Measurements from ENCODE around the gene EEPD1. TPM values are rescaled to one million over a fixed set of nuclear protein-coding genes. Genes with fewer than 3 reads are reported as not detected.
A peak's percentile ranks its signal among the peaks of the same experiment; 100 is the strongest.
"Not testable (repeated sequence)": the region's sequence is repeated elsewhere in the genome, so short reads cannot be mapped to it uniquely, and the experiment has no call there.

EEPD1 gene
- total RNA-seq, 1 donor from 2014 or later = 7.1 TPM

DNA sequence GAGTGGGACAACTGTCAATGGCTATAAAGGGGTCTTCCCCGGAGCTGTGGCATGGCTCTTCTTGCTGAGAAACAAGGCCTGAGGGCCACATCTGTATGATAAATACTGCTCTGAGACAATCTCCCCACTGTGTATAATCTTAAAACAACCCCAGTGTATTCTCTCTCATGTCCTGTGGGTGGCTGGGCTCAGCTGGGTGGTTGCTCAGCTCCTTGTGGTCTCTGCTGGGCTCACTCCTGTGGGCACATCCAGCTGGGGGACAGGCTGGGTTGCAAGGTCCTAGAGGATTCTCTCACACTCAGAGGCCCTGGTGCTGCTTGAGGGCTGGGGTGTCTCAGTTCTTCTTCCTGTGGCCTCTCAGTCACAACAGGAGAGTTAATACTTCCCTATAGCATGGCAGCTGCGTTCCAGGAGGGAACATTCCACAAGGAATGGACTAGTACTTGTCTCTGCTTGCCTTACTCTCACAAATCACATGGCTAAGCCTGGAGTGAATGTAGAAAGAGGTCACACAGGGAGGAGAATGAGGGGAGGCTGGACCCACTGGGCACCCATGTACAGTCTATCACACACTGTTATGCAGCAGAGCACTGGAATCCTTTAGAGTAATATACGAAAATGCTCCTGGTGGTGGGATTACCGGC lies 4.5 kb upstream of the EEPD1 start:
- peaks cover 8% of the 10 kb centered on the region for H3K9me3 ChIP-seq (replicated peaks)
- intact Hi-C loops (cut with micrococcal nuclease) = no loop called here
- H3K4me1 ChIP-seq = peaks cover 10% of the 10 kb centered on the region
- no peaks in the 10 kb centered on the region for H3K36me3 ChIP-seq
- TF ChIP-seq, protein P1, sequence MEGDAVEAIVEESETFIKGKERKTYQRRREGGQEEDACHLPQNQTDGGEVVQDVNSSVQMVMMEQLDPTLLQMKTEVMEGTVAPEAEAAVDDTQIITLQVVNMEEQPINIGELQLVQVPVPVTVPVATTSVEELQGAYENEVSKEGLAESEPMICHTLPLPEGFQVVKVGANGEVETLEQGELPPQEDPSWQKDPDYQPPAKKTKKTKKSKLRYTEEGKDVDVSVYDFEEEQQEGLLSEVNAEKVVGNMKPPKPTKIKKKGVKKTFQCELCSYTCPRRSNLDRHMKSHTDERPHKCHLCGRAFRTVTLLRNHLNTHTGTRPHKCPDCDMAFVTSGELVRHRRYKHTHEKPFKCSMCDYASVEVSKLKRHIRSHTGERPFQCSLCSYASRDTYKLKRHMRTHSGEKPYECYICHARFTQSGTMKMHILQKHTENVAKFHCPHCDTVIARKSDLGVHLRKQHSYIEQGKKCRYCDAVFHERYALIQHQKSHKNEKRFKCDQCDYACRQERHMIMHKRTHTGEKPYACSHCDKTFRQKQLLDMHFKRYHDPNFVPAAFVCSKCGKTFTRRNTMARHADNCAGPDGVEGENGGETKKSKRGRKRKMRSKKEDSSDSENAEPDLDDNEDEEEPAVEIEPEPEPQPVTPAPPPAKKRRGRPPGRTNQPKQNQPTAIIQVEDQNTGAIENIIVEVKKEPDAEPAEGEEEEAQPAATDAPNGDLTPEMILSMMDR (IDR thresholded peaks at IDR 0.05; ENCODE audit: borderline replicate concordance) = no peak
- no peak overlapping the region for H3K4me3 ChIP-seq
- H3K27me3 ChIP-seq (ENCODE audit: low read depth) = no peaks in the 10 kb centered on the region
- no peak for DNase-seq
- peak overlapping the region; percentile 19 for H3K27ac ChIP-seq (replicated peaks)

DNA sequence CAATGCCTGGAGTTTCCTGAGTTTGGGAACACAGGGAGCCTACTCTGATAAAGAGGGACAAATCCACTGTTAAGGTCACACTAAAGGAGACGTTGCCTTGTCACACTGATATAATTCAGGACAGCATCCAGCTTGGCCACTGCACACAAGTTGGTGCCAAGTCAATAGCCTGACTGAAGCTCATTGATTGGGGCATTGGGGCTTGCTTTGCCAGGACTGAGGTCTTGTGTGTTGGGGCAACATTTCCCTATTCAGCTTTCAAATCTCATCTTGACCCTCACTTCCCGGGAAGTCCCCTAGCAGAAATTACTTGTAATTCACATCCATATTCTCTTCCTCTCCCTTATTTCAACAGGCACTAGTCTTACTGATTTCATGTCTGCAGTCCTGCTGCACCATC lies 3.8 kb upstream of the EEPD1 start:
- H3K36me3 ChIP-seq; H3K27me3 ChIP-seq (ENCODE audit: low read depth); H3K9me3 ChIP-seq (replicated peaks); intact Hi-C loops (cut with micrococcal nuclease); H3K4me3 ChIP-seq; DNase-seq: not testable (repeated sequence)
- Histone ChIP-seq H3K27ac (replicated peaks) (peak overlapping the region; percentile 19), H3K4me1 (peaks cover 17% of the 10 kb centered on the region)

DNA sequence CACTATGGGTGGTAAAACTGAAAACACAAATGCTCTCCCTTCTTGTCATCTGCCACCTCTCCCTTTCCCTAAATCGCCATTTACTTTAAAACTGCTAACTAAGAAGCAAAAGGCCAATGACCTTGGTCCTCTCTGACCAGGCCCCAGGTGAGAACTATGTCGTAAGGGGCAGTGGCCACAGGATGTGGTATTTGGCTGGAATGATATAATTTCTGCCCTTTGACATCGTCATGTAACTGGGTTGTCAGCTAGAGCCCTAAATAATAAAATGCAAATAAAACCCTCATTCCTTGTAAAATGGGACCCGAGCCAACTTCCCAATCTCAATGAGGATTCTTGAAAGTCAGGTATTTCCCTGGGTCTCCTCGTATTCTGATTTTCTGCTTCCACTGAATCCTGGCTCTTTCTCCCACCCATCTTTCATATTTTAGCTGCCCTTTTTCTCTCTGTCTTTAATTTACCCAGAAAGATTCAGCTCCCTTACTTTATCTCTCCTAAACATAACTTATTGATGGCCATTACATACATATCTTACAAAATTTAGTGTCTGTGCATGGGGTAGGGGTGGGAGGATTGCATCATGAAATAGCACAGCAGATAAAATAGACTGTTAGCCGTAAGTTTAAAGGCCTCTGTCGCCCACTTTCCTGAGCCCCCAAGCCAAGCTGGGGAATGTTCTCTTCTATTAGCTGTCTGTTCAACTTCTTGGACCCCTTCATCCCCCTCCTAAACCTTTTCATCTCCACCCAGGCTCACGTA lies 3.2 kb upstream of the EEPD1 start:
- Histone ChIP-seq H3K36me3 (no peaks in the 10 kb centered on the region), H3K27me3 (ENCODE audit: low read depth) (no peaks in the 10 kb centered on the region), H3K4me1 (peaks cover 23% of the 10 kb centered on the region), H3K9me3 (replicated peaks) (peaks cover 8% of the 10 kb centered on the region), H3K4me3 (no peak overlapping the region), H3K27ac (replicated peaks) (peak overlapping the region; percentile 19)
- TF ChIP-seq, protein P1 (IDR thresholded peaks at IDR 0.05; ENCODE audit: borderline replicate concordance) = no peak
- intact Hi-C loops (cut with micrococcal nuclease) = loop anchor here (10.0 kb wide), 1 partner anchor 145 kb away; no protein-coding TSS in a partner anchor
- no peak for DNase-seq

DNA sequence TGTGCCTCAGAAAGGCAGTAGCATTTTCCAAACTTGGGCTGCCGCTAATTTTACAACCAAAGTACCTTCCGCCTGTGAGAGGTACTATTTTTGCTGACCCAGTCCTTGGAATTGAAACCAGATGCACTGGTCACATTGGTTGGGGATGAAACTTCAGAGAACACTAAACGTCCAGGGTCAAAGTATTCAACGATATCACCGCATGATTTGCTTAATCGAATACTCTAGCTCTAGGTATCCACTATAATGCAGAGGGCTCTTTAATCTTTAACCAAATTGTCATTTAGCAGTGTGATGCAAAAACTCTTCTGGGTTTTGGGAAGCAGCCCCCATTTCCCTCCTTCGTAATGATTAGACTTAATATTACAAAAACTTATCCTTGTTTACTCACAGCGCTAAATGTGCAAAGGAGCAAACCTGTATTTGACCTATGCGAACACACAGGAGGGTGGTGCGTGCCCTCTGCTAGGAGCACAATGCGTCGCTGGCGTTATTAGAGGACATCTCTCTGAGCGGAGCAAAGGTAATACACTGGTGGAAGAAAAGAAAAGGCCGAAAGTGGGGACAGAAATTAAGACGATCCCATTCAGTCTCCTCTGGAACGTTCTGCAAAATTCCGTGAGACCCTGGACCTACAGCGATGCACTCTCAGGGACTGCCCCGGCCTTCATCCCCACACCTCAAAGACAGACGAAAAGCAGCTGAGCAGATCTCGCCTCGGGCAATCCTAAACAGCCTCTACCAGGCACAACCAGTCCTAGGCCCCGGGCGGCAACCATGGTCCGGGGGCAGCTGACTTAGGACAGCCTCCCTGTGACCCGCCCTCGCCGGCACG lies 916 bp upstream of the EEPD1 start:
- Histone ChIP-seq H3K9me3 (replicated peaks) (peaks cover 8% of the 10 kb centered on the region), H3K4me3 (peak overlapping the region; percentile 88), H3K27me3 (ENCODE audit: low read depth) (no peaks in the 10 kb centered on the region), H3K36me3 (no peaks in the 10 kb centered on the region), H3K27ac (replicated peaks) (peak overlapping the region; percentile 92), H3K4me1 (peaks cover 46% of the 10 kb centered on the region)
- no peak for DNase-seq
- intact Hi-C loops (cut with micrococcal nuclease) = loop anchor here (10.0 kb wide), 1 partner anchor 143 kb away; no protein-coding TSS in a partner anchor
- TF ChIP-seq, protein P1 (IDR thresholded peaks at IDR 0.05; ENCODE audit: borderline replicate concordance) = no peak

DNA sequence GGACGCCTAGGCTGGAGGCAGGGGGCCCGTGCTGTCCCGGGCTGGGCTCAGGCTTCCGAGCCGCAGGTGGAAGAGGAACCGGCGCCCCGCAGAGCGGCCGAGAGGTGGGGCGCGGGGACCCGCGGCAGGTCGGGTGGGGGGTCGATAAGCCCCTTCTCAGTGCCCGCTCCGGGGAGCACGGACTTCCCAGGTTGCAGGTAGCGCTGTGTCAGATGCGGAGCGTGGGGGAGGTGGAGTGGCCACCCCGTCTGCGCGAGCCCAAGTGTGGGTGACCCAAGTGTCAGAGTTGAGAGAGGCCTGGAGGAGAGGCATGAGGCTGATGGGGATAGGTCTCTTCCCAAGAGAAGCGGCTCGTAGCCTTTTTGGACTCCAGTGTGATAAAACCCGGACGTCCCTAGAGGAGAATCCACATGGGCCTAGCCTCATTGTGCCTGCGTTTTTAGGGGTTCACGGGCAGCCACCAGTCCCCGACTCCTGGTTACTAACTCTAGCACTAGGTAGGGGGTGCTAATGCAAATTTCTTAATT lies 580 bp downstream of the EEPD1 start:
- H3K27ac ChIP-seq (replicated peaks) = peak overlapping the region; percentile 92
- no peaks in the 10 kb centered on the region for H3K36me3 ChIP-seq
- H3K27me3 ChIP-seq (ENCODE audit: low read depth) = no peaks in the 10 kb centered on the region
- intact Hi-C loops (cut with micrococcal nuclease) = loop anchor here (10.0 kb wide), 1 partner anchor 141 kb away; no protein-coding TSS in a partner anchor
- H3K4me1 ChIP-seq = peaks cover 60% of the 10 kb centered on the region
- peak overlapping the region; percentile 88 for H3K4me3 ChIP-seq
- TF ChIP-seq, protein P1 (IDR thresholded peaks at IDR 0.05; ENCODE audit: borderline replicate concordance) = no peak
- peaks cover 1% of the 10 kb centered on the region for H3K9me3 ChIP-seq (replicated peaks)
- DNase-seq = no peak
